ENCODE measurements around the gene DCDC1. TPM values are rescaled to one million over a fixed set of nuclear protein-coding genes. Genes with fewer than 3 reads are reported as not detected.

DCDC1 gene
- total and polyA plus RNA-seq, 12 donors: 0.07 to 1.5 (median 0.29) TPM; not detected in 1

DNA sequence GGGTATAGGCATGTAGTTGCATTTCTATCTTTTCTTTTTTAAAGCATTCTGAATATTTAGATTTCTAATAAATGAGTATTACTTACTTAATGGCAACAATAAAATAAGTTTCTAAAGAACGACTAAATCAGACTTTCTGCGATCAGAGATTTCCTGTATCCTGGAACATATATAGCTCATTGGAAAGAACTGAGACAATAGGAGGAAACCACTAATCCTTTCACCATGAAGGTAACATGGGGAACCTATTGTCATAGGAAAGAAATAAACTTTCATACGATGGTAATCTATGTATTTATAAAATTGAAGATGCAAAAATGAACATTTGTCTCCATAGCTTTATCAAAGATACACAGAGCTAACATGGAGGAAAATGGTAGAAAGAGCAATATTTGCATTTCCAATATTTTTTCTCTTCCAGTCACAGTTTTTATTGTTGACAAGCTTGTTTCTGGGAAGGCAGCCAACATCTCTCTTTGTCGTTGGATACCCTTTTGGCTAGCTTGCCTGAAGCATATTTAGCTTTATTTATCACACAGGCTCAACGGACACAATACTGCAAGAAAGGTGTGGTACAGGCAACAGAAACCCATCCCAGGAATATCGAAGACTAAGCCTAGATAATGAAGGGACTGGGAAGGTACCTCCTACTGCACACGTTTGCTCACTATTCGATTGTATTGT, 490.1 kb downstream of the DCDC1 start:
- peak in 4 of 7 donors; percentile 13 to 56 (median 21) for DNase-seq
- intact Hi-C loops (cut with DNase I): no loop called here
- H3K4me3 ChIP-seq: no peak overlapping the region
- 39 to 46% (median 43%) methylated on average over 8 of the region's 8 CpGs for WGBS, 4 donors
- H3K36me3 ChIP-seq (replicated peaks in 1 of 2): no peaks in the 10 kb centered on the region
- no peak overlapping the region for H3K27ac ChIP-seq
- TF ChIP-seq CTCF (IDR thresholded peaks at IDR 0.05): no peak
- TF ChIP-seq POLR2A (IDR thresholded peaks at IDR 0.05): no peak
- H3K27me3 ChIP-seq: no peaks in the 10 kb centered on the region
- H3K4me1 ChIP-seq (replicated peaks in 1 of 2): no peaks in the 10 kb centered on the region
- H3K9me3 ChIP-seq (replicated peaks in 1 of 3): no peaks in the 10 kb centered on the region

DNA sequence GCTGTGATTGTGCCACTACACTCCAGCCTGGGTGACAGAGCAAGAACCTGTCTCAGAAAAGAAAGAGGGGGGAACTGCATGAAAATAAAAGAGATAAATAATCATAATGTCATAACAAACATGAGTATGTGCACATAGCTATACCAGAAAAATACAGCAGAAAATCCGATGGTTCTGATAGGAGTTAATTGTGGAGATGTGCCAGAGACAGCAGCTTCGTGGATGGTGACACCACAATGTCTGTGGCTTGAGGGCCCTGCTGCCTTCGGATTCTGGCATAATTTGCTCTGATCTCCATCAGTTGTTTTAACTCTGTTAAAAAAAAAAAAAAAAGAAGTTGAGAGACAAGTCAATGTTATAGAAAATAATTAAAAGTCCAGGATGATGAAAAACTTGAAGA, 491.1 kb downstream of the DCDC1 start:
- Histone ChIP-seq H3K27me3 (no peaks in the 10 kb centered on the region), H3K9me3 (replicated peaks in 1 of 3) (no peaks in the 10 kb centered on the region), H3K36me3 (replicated peaks in 1 of 2) (no peaks in the 10 kb centered on the region), H3K4me3 (no peak overlapping the region), H3K27ac (no peak overlapping the region), H3K4me1 (replicated peaks in 1 of 2) (no peaks in the 10 kb centered on the region)
- DNase-seq: no peak
- TF ChIP-seq POLR2A (IDR thresholded peaks at IDR 0.05) (no peak), CTCF (IDR thresholded peaks at IDR 0.05) (no peak)
- WGBS, 4 donors: 63 to 76% (median 73%) methylated on average over 3 of the region's 3 CpGs
- intact Hi-C loops (cut with DNase I): no loop called here

DNA sequence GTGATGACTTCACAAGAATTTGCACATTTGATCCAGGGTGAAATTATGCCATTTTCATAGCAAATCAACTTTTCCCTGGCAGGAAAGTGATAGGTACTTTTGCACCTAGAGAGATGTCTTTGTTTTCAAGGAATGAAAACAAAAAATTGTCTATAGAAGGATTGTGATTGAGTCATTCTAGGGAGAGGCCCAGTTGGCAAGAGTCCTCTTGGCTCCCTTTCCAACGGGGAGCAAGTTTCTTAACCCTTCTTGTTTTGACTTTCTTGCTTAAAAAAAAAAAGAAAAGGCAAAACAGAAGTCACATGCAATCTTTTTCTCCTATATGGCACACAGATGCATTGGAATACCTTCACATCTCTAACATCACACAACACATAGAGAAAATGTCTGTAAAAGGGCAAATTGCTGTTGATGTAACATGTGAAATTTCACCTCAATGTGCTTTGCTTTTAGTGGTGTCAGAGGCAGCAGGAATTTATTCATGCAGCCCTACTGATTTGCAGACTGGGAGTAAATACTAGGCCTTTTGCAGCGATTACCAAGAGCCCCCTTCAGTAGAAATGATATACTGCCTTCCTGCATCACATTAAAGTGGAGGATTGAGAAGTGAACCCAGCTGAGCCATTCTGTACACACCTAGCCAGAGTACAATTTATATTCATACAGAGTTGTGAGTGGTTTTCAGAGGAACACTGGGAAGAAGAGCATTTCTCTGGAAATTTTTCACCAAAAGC, 492.7 kb downstream of the DCDC1 start:
- no peak for TF ChIP-seq CTCF (IDR thresholded peaks at IDR 0.05)
- H3K27ac ChIP-seq: no peak overlapping the region
- no peaks in the 10 kb centered on the region for H3K27me3 ChIP-seq
- no peaks in the 10 kb centered on the region for H3K4me1 ChIP-seq (replicated peaks in 1 of 2)
- 35 to 52% (median 43%) methylated on average over 2 of the region's 2 CpGs for WGBS, 4 donors
- H3K36me3 ChIP-seq (replicated peaks in 1 of 2): no peaks in the 10 kb centered on the region
- DNase-seq: no peak
- H3K4me3 ChIP-seq: no peak overlapping the region
- H3K9me3 ChIP-seq (replicated peaks in 1 of 3): no peaks in the 10 kb centered on the region
- intact Hi-C loops (cut with DNase I): no loop called here

- no peaks in the 10 kb centered on the region for H3K36me3 ChIP-seq (replicated peaks in 1 of 2)
- DNase-seq: no peak
- intact Hi-C loops (cut with DNase I): no loop called here
- H3K27me3 ChIP-seq: no peaks in the 10 kb centered on the region
- TF ChIP-seq CTCF (IDR thresholded peaks at IDR 0.05) (no peak), POLR2A (IDR thresholded peaks at IDR 0.05) (no peak)
- no peak overlapping the region for H3K27ac ChIP-seq
- 92 to 100% (median 97%) methylated on average over 2 of the region's 2 CpGs for WGBS, 4 donors
- no peaks in the 10 kb centered on the region for H3K4me1 ChIP-seq (replicated peaks in 1 of 2)
- H3K4me3 ChIP-seq: no peak overlapping the region
- no peaks in the 10 kb centered on the region for H3K9me3 ChIP-seq (replicated peaks in 1 of 3)
Observed at GRCh38 chr11:30876228-30876627, 493.3 kb downstream of the DCDC1 start.

All from adrenal gland (tissue), 12 donors.